Measurements from ENCODE around the gene SLC22A6. TPM values are rescaled to one million over a fixed set of nuclear protein-coding genes. Genes with fewer than 3 reads are reported as not detected.

SLC22A6 gene
- not detected in 2 replicates for total RNA-seq
- long read RNA-seq, result 0 reads

GRCh38 chr11:62984451-62984991 is at the start of gene SLC22A6:
TSS of gene SLC22A6 (minus strand) at chr11:62984967. CDS start at chr11:62984690, 277 bp downstream.
- DNase-seq (ENCODE audit: low spot score, unreplicated experiment), result no peak
- Mint-ChIP-seq H3K4me1 (ENCODE audit: low read depth) (no peaks in the 10 kb centered on the region), H3K9me3 (ENCODE audit: low read depth) (no peaks in the 10 kb centered on the region), H3K36me3 (ENCODE audit: insufficient read depth) (no peaks in the 10 kb centered on the region), H3K4me3 (ENCODE audit: low read depth) (no peak within 1 kb of the TSS), H3K27ac (no peak within 1 kb of the TSS), H3K27me3 (peaks cover 12% of the 10 kb centered on the region)
- TF ChIP-seq CTCF (IDR thresholded peaks at IDR 0.05; ENCODE audit: unreplicated experiment), result no peak

- Mint-ChIP-seq H3K9me3 (ENCODE audit: low read depth) (no peaks in the 10 kb centered on the region), H3K36me3 (ENCODE audit: insufficient read depth) (no peaks in the 10 kb centered on the region), H3K27ac (no peak overlapping the region), H3K4me3 (ENCODE audit: low read depth) (no peak overlapping the region), H3K27me3 (no peaks in the 10 kb centered on the region), H3K4me1 (ENCODE audit: low read depth) (peaks cover 2% of the 10 kb centered on the region)
- no peak for DNase-seq (ENCODE audit: low spot score, unreplicated experiment)
- TF ChIP-seq CTCF (IDR thresholded peaks at IDR 0.05; ENCODE audit: unreplicated experiment), result no peak
Observed at GRCh38 chr11:63032457-63032856, 47.7 kb upstream of the SLC22A6 start.

GRCh38 chr11:63023841-63024648 is 39.3 kb upstream of the SLC22A6 start:
- H3K9me3 Mint-ChIP-seq (ENCODE audit: low read depth), result no peaks in the 10 kb centered on the region
- H3K4me3 Mint-ChIP-seq (ENCODE audit: low read depth), result no peak overlapping the region
- H3K36me3 Mint-ChIP-seq (ENCODE audit: insufficient read depth), result no peaks in the 10 kb centered on the region

GRCh38 chr11:63023222-63023814 is 38.6 kb upstream of the SLC22A6 start:
- Mint-ChIP-seq H3K4me1 (ENCODE audit: low read depth) (peaks cover 4% of the 10 kb centered on the region), H3K27ac (no peak overlapping the region), H3K9me3 (ENCODE audit: low read depth) (no peaks in the 10 kb centered on the region), H3K36me3 (ENCODE audit: insufficient read depth) (no peaks in the 10 kb centered on the region), H3K27me3 (peaks cover 25% of the 10 kb centered on the region), H3K4me3 (ENCODE audit: low read depth) (no peak overlapping the region)
- no peak for TF ChIP-seq CTCF (IDR thresholded peaks at IDR 0.05; ENCODE audit: unreplicated experiment)
- DNase-seq (ENCODE audit: low spot score, unreplicated experiment), result no peak

More at GRCh38 chr11:63023841-63024648, 39.3 kb upstream of the SLC22A6 start:
- H3K27me3 Mint-ChIP-seq, result peaks cover 18% of the 10 kb centered on the region
- peak; percentile 84 for DNase-seq (ENCODE audit: low spot score, unreplicated experiment)
- H3K27ac Mint-ChIP-seq, result no peak overlapping the region
- H3K4me1 Mint-ChIP-seq (ENCODE audit: low read depth), result peaks cover 1% of the 10 kb centered on the region
- TF ChIP-seq CTCF (IDR thresholded peaks at IDR 0.05; ENCODE audit: unreplicated experiment), result peak; percentile 99

GRCh38 chr11:63022441-63022840 is 37.7 kb upstream of the SLC22A6 start:
- DNase-seq (ENCODE audit: low spot score, unreplicated experiment), result no peak
- Mint-ChIP-seq H3K4me1 (ENCODE audit: low read depth) (peaks cover 8% of the 10 kb centered on the region), H3K9me3 (ENCODE audit: low read depth) (no peaks in the 10 kb centered on the region), H3K36me3 (ENCODE audit: insufficient read depth) (no peaks in the 10 kb centered on the region), H3K27me3 (peaks cover 28% of the 10 kb centered on the region), H3K4me3 (ENCODE audit: low read depth) (no peak overlapping the region), H3K27ac (no peak overlapping the region)
- TF ChIP-seq CTCF (IDR thresholded peaks at IDR 0.05; ENCODE audit: unreplicated experiment), result no peak
